ENCODE measurements around the gene MAST3. TPM values are rescaled to one million over a fixed set of nuclear protein-coding genes. Genes with fewer than 3 reads are reported as not detected.

Gene MAST3
- total RNA-seq, 1 experiment from 2014 or later: 10.4 TPM

DNA sequence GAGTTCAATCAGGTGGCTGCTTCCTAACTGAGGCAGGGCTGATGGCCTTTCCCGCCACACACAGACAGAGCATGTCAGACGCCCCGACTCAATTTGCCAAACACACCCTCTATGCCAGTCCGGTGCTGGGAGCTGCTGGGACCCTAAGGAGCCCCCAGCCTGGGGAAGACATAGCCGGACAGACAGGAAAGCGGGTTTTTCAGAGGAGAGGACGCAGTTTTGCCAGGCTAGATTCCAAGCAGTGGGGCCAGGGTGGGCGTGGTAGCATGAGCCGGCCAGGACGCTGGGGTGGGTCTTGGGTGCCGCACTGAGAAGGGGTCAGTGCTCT, 19.8 kb downstream of the MAST3 start:
- peak overlapping the region; percentile 31 for H3K18ac ChIP-seq (ENCODE audit: insufficient read length, low read depth, low read length)
- no peak overlapping the region for H4K8ac ChIP-seq (replicated peaks; ENCODE audit: insufficient read length, low read depth, low read length)
- no peak overlapping the region for H4K5ac ChIP-seq (ENCODE audit: insufficient read length, low read depth, low read length)
- H3K23me2 ChIP-seq (ENCODE audit: insufficient read length, low read depth, low read length, poor library complexity, severe bottlenecking): peaks cover 3% of the 10 kb centered on the region
- Mint-ChIP-seq H3K27ac (peak overlapping the region; percentile 53 to 95 (median 86); a peak in 5 of 7 replicates), H3K9me3 (no peaks in the 10 kb centered on the region; a peak in 1 of 5 replicates), H3K4me1 (peaks cover 26 to 31% of the 10 kb centered on the region in 2 experiments), H3K36me3 (ENCODE audit: insufficient read depth in 1 of 3, low read depth in 3 of 3) (no peaks in the 10 kb centered on the region), H3K4me3 (peak overlapping the region; percentile 55 to 82), H3K27me3 (ENCODE audit: low read depth) (peaks cover 4% of the 10 kb centered on the region; the same call in 1 of the 2 replicates)
- H3K79me2 ChIP-seq (ENCODE audit: insufficient read depth, low read length): no peaks in the 10 kb centered on the region
- H2BK15ac ChIP-seq (ENCODE audit: low read depth, low read length): no peak overlapping the region
- no peak overlapping the region for H2AK5ac ChIP-seq (ENCODE audit: insufficient read length, low read length)
- H3K56ac ChIP-seq (ENCODE audit: insufficient read length, low read depth, low read length): no peak overlapping the region
- H2BK5ac ChIP-seq (ENCODE audit: insufficient read length, low read length): no peak overlapping the region
- H3K9me3 ChIP-seq (ENCODE audit: control insufficient read depth, low read depth, low read length): no peaks in the 10 kb centered on the region
- H3K9ac ChIP-seq (ENCODE audit: extremely low read depth, insufficient read length, low read length): no peak overlapping the region
- no peak overlapping the region for H2AFZ ChIP-seq (ENCODE audit: low read length)
- no peak overlapping the region for H3K4ac ChIP-seq (ENCODE audit: low read depth, low read length)
- H3K23ac ChIP-seq (ENCODE audit: insufficient read length, low read depth, low read length): no peak overlapping the region
- no peaks in the 10 kb centered on the region for H3K79me1 ChIP-seq (ENCODE audit: insufficient read depth, low read depth, low read length, poor library complexity, severe bottlenecking)
- H4K91ac ChIP-seq (ENCODE audit: insufficient read length, low read depth, low read length): no peak overlapping the region
- H3K27ac ChIP-seq (ENCODE audit: insufficient read length, low read depth, low read length): no peak overlapping the region
- H2BK120ac ChIP-seq (ENCODE audit: low read depth, low read length, poor library complexity, severe bottlenecking): no peak overlapping the region
- DNase-seq: no peak
- no peaks in the 10 kb centered on the region; the same call in 1 of the 2 replicates for H3K4me1 ChIP-seq (ENCODE audit: insufficient read depth, low read length)
- H2BK12ac ChIP-seq (ENCODE audit: insufficient read length, low read depth, low read length): no peak overlapping the region
- TF ChIP-seq CTCF (conservative IDR thresholded peaks at IDR 0.05): no peak
- H3T11ph ChIP-seq (ENCODE audit: low read length): no peak overlapping the region
- no peaks in the 10 kb centered on the region for H3K27me3 ChIP-seq (ENCODE audit: insufficient read depth, low read length)
- no CpG with 5 or more reads among the region's 11 CpGs for WGBS (ENCODE audit: extremely low coverage, insufficient read length, low lambda C conversion rate)
- peaks cover 4% of the 10 kb centered on the region for H4K20me1 ChIP-seq (ENCODE audit: control insufficient read depth, insufficient read depth, insufficient read length)
- H3K4me2 ChIP-seq (ENCODE audit: insufficient read depth, insufficient read length, low read length): no peak overlapping the region
- no peak overlapping the region for H2BK20ac ChIP-seq (ENCODE audit: low read depth, low read length, poor library complexity, severe bottlenecking)
- H3K14ac ChIP-seq (ENCODE audit: insufficient read depth, low read length): peak overlapping the region; percentile 10; the same call in 1 of the 2 replicates

Data from H9 (cell line).